OCI-LY1 (cell line): ENCODE measurements around the gene COX14.

ENCODE experiments used
- CTCF ChIP-seq: fragments of 200-600 bp; sonication (generic), shearing (Covaris generic); IDR thresholded peaks from 2 replicates; pipeline ENCODE4 v1.5.1; 2017; ENCODE audit warnings: mild to moderate bottlenecking, antibody characterized with exemption, low read length, moderate library complexity, mixed read lengths
- EZH2 ChIP-seq: fragments of 200-600 bp; sonication (generic), shearing (Covaris generic); IDR thresholded peaks from 2 replicates; pipeline ENCODE4 v1.8.0; 2017; ENCODE audit warnings: borderline replicate concordance, mixed run types, mild to moderate bottlenecking, antibody characterized with exemption, low read length, moderate library complexity, mixed read lengths

GRCh38 chr12:50078281-50078680 lies 33.8 kb upstream of the COX14 start:
- TF ChIP-seq CTCF, result no peak
- no peak for TF ChIP-seq EZH2
